Gastroesophageal sphincter (tissue), 4 donors: ENCODE results near the gene SHISA9. TPM values are rescaled to one million over a fixed set of nuclear protein-coding genes. Genes with fewer than 3 reads are reported as not detected.
"Not testable (repeated sequence)": the region's sequence is repeated elsewhere in the genome, so short reads cannot be mapped to it uniquely, and the experiment has no call there.

Source experiments
- ATAC-seq: fragments of 150-250 bp; one replicate; pipeline ENCODE4 v1.9.1; 2016; ENCODE audit warnings: mild to moderate bottlenecking, moderate library complexity
- H3K27ac ChIP-seq, 4 donors: fragments of 200-600 bp; sonication (generic) in 3 of 4; 1 replicate in 3 of 4; 2 replicates in 1 of 4; pipeline ENCODE4 v1.5.1; 2016 to 2019
- H3K27me3 ChIP-seq: fragments of 200-600 bp; sonication (generic); one replicate; pipeline ENCODE4 v1.5.1; 2019
- H3K36me3 ChIP-seq, 2 donors: fragments of 200-600 bp; sonication (generic); one replicate each; pipeline ENCODE4 v1.5.1; 2019; ENCODE audit warnings: control low read depth in 1 of 2
- H3K4me1 ChIP-seq, 3 donors: fragments of 200-600 bp; sonication (generic); 1 replicate in 2 of 3; 2 replicates in 1 of 3; pipeline ENCODE4 v1.5.1; 2016 to 2019; ENCODE audit warnings: control low read depth in 2 of 3
- H3K4me3 ChIP-seq, 2 donors: fragments of 200-600 bp; sonication (generic); one replicate each; pipeline ENCODE4 v1.5.1; 2019; ENCODE audit warnings: mild to moderate bottlenecking in 1 of 2, moderate library complexity in 1 of 2
- H3K9me3 ChIP-seq, 3 donors: fragments of 200-600 bp; sonication (generic); one replicate each; pipeline ENCODE4 v1.5.1; 2017 to 2019; ENCODE audit warnings: control low read depth in 2 of 3
- CTCF ChIP-seq, 4 experiments: fragments of 200-600 bp in 2 of 4; fragments of 450-650 bp in 2 of 4; sonication (generic) in 1 of 4; IDR thresholded peaks; one replicate each; pipeline ENCODE4 v1.5.1; 2017 to 2019; ENCODE audit warnings: antibody characterized with exemption in 4 of 4, mild to moderate bottlenecking in 2 of 4, moderate library complexity in 2 of 4
- EP300 ChIP-seq: sonication (generic); formaldehyde crosslinking; IDR thresholded peaks from one replicate; pipeline ENCODE4 v1.6.1; 2017; ENCODE audit warnings: antibody characterized with exemption, mild to moderate bottlenecking
- POLR2A ChIP-seq, 2 donors: fragments of 450-650 bp; IDR thresholded peaks; one replicate each; pipeline ENCODE4 v1.6.1; 2017; ENCODE audit warnings: antibody characterized with exemption in 2 of 2, mild to moderate bottlenecking in 2 of 2, moderate library complexity in 1 of 2
- POLR2AphosphoS5 ChIP-seq: sonication (generic); formaldehyde crosslinking; IDR thresholded peaks from one replicate; pipeline ENCODE4 v1.6.1; 2017; ENCODE audit warnings: antibody characterized with exemption
- WGBS, 2 donors: methylation state at CpG; one replicate each; pipeline ENCODE4 v1.1.5; 2018; ENCODE audit warnings: low coverage in 1 of 2; 5-methylcytosine and 5-hydroxymethylcytosine counted together
- total RNA-seq, 4 donors: library from RNA; depleted of rRNA; stranded (reverse); fragments of >200 nt; gene quantifications; one replicate each; pipeline ENCODE4 v1.1.0, GENCODE V29; 2016

The SHISA9 gene
- 10 to 100 TPM in 1 of 4 donors, 1 to 10 TPM in 3; 1.1 to 12.6 (median 4.9) TPM for total RNA-seq

- no peaks in the 10 kb centered on the region for H3K36me3 ChIP-seq
- TF ChIP-seq POLR2A (IDR thresholded peaks at IDR 0.05) (no peak), CTCF (IDR thresholded peaks at IDR 0.05) (no peak), EP300 (no peak), POLR2AphosphoS5 (no peak)
- ATAC-seq, result no peak
- H3K27ac ChIP-seq, result peak within 1 kb of the TSS in 2 of 4 donors; percentile 5 to 31
- peaks cover 0 to 35% (median 9%) of the 10 kb centered on the region in 3 donors for H3K4me1 ChIP-seq
- no peaks in the 10 kb centered on the region for H3K9me3 ChIP-seq
- peak within 1 kb of the TSS; percentile 0 to 54 for H3K4me3 ChIP-seq
- no CpG with 5 or more reads among the region's 110 CpGs for WGBS, 2 donors
- peaks cover 86% of the 10 kb centered on the region for H3K27me3 ChIP-seq
These were observed at the start of gene SHISA9 for GRCh38 chr16:12901597-12902461. Gene SHISA9 (plus strand): TSS chr16:12901598.

- ATAC-seq, result no peak
- TF ChIP-seq EP300 (no peak), POLR2AphosphoS5 (no peak), CTCF (IDR thresholded peaks at IDR 0.05) (no peak), POLR2A (IDR thresholded peaks at IDR 0.05) (no peak)
- Histone ChIP-seq H3K36me3 (no peaks in the 10 kb centered on the region), H3K27ac (no peak overlapping the region), H3K4me3 (no peak overlapping the region), H3K4me1 (no peaks in the 10 kb centered on the region), H3K27me3 (peaks cover 5% of the 10 kb centered on the region), H3K9me3 (peaks cover 0 to 14% (median 0%) of the 10 kb centered on the region in 3 donors)
- WGBS, 2 donors, result 88 to 89% methylated on average over 3 of the region's 3 CpGs
These were observed 47.4 kb upstream of the SHISA9 start for GRCh38 chr16:12853972-12854371.

- not testable (repeated sequence) for H3K4me3 ChIP-seq, ATAC-seq, H3K27ac ChIP-seq, H3K4me1 ChIP-seq, H3K27me3 ChIP-seq, H3K36me3 ChIP-seq
- WGBS, 2 donors, result 90 to 100% methylated on average over 2 of the region's 2 CpGs
- peaks cover 0 to 14% (median 0%) of the 10 kb centered on the region in 3 donors for H3K9me3 ChIP-seq
These were observed 44.0 kb upstream of the SHISA9 start for GRCh38 chr16:12857435-12857834.

GRCh38 chr16:12862327-12862726 is 39.1 kb upstream of the SHISA9 start:
- H3K27me3 ChIP-seq, result peaks cover 13% of the 10 kb centered on the region
- H3K9me3 ChIP-seq, result peaks cover 0 to 4% (median 0%) of the 10 kb centered on the region in 3 donors
- no peaks in the 10 kb centered on the region for H3K4me1 ChIP-seq
- TF ChIP-seq CTCF (IDR thresholded peaks at IDR 0.05) (no peak), EP300 (no peak), POLR2AphosphoS5 (no peak), POLR2A (IDR thresholded peaks at IDR 0.05) (no peak)
- H3K36me3 ChIP-seq, result no peaks in the 10 kb centered on the region
- no peak for ATAC-seq
- 83 to 88% methylated on average over 14 to 22 of the region's 22 CpGs for WGBS, 2 donors
- no peak overlapping the region for H3K27ac ChIP-seq
- H3K4me3 ChIP-seq, result no peak overlapping the region

GRCh38 chr16:12862941-12863340 is 38.5 kb upstream of the SHISA9 start:
- no peak overlapping the region for H3K27ac ChIP-seq
- TF ChIP-seq POLR2AphosphoS5, result no peak
- no peak for TF ChIP-seq POLR2A (IDR thresholded peaks at IDR 0.05)
- no peak for TF ChIP-seq CTCF (IDR thresholded peaks at IDR 0.05)
- no peak for TF ChIP-seq EP300
- ATAC-seq, result no peak
- WGBS, 2 donors, result 74 to 81% methylated on average over 3 to 5 of the region's 5 CpGs
- H3K36me3 ChIP-seq, result no peaks in the 10 kb centered on the region
- H3K4me1 ChIP-seq, result no peaks in the 10 kb centered on the region
- no peak overlapping the region for H3K4me3 ChIP-seq
- no peaks in the 10 kb centered on the region for H3K9me3 ChIP-seq
- H3K27me3 ChIP-seq, result peaks cover 13% of the 10 kb centered on the region
